Measurements from ENCODE around the gene STK4. TPM values are rescaled to one million over a fixed set of nuclear protein-coding genes. Genes with fewer than 3 reads are reported as not detected.

Gene STK4
- total and polyA plus RNA-seq, 2 of the 4 experiments (the other 2 are of a cell fraction) = 10.2 to 22.2 TPM

GRCh38 chr20:44928595-44928994, 37.7 kb upstream of the STK4 start:
- Histone ChIP-seq H3K14ac (replicated peaks; ENCODE audit: low read depth, low read length) (no peak overlapping the region), H3K9me1 (ENCODE audit: insufficient read depth, low read length) (peaks cover 6% of the 10 kb centered on the region; the same call in 1 of the 2 replicates), H3K27ac (ENCODE audit: insufficient read depth, low read length) (no peak overlapping the region), H3K18ac (ENCODE audit: low read depth, low read length) (no peak overlapping the region), H3K4ac (ENCODE audit: low read depth, low read length) (no peak overlapping the region), H4K5ac (ENCODE audit: low read depth, low read length) (no peak overlapping the region), H3K27me3 (ENCODE audit: control insufficient read depth, insufficient read depth, low read length) (no peaks in the 10 kb centered on the region), H2AFZ (replicated peaks; ENCODE audit: low read length, poor library complexity) (no peak overlapping the region), H3K36me3 (ENCODE audit: control insufficient read depth, insufficient read depth, low read length) (peaks cover 34% of the 10 kb centered on the region), H3K9ac (ENCODE audit: low read depth, low read length) (no peak overlapping the region), H3K4me3 (ENCODE audit: insufficient read depth, low read depth, low read length) (no peak overlapping the region), H4K91ac (ENCODE audit: insufficient read depth, low read depth, low read length) (no peak overlapping the region), H3K79me1 (ENCODE audit: low read depth in 1 of 2, low read length in 2 of 2) (no peaks in the 10 kb centered on the region), H3K4me1 (ENCODE audit: control insufficient read depth, insufficient read depth, low read length) (no peaks in the 10 kb centered on the region), H2BK15ac (ENCODE audit: low read depth, low read length) (no peak overlapping the region), H2BK120ac (ENCODE audit: low read depth, low read length) (no peak overlapping the region), H4K8ac (ENCODE audit: low read depth in 2 of 2, low read length in 2 of 2) (no peak overlapping the region), H2BK5ac (ENCODE audit: low read depth, low read length, poor library complexity, severe bottlenecking) (no peak overlapping the region), H3K9me3 (ENCODE audit: control insufficient read depth, insufficient read depth, low read length) (no peaks in the 10 kb centered on the region), H2AK9ac (replicated peaks; ENCODE audit: low read depth, low read length, poor library complexity) (no peak overlapping the region), H3K4me2 (ENCODE audit: low read depth, low read length) (no peak overlapping the region), H2BK20ac (ENCODE audit: low read depth, low read length) (no peak overlapping the region), H2AK5ac (ENCODE audit: low read depth, low read length) (no peak overlapping the region), H4K20me1 (ENCODE audit: insufficient read depth, low read length) (no peaks in the 10 kb centered on the region), H3K23ac (ENCODE audit: low read depth, low read length) (no peak overlapping the region), H3K56ac (ENCODE audit: extremely low read depth, insufficient read depth, low read length) (no peak overlapping the region)
- in situ Hi-C loops (cut with MboI; ENCODE audit: low sequenced_read_pairs) (no loop called here), dilution Hi-C loops (cut with HindIII; ENCODE audit: low sequenced_read_pairs, unreplicated experiment) (no loop called here), intact Hi-C loops (cut with micrococcal nuclease) (no loop called here)
- ChIA-PET POLR2A (ENCODE audit: unreplicated experiment) (no interaction called here), CTCF (no interaction called here)
- no TSS peak for BruUV-seq (replicated peaks)
- no peak for TF ChIP-seq RCOR1 (IDR thresholded peaks at IDR 0.05; ENCODE audit: insufficient replicate concordance, low read length)
- no peak for TF ChIP-seq SMC3 (IDR thresholded peaks at IDR 0.05; ENCODE audit: low read depth, low read length)
- no peak for TF ChIP-seq MAZ (IDR thresholded peaks at IDR 0.05; ENCODE audit: borderline replicate concordance, low read depth, low read length)
- TF ChIP-seq, protein P1, sequence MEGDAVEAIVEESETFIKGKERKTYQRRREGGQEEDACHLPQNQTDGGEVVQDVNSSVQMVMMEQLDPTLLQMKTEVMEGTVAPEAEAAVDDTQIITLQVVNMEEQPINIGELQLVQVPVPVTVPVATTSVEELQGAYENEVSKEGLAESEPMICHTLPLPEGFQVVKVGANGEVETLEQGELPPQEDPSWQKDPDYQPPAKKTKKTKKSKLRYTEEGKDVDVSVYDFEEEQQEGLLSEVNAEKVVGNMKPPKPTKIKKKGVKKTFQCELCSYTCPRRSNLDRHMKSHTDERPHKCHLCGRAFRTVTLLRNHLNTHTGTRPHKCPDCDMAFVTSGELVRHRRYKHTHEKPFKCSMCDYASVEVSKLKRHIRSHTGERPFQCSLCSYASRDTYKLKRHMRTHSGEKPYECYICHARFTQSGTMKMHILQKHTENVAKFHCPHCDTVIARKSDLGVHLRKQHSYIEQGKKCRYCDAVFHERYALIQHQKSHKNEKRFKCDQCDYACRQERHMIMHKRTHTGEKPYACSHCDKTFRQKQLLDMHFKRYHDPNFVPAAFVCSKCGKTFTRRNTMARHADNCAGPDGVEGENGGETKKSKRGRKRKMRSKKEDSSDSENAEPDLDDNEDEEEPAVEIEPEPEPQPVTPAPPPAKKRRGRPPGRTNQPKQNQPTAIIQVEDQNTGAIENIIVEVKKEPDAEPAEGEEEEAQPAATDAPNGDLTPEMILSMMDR (conservative IDR thresholded peaks at IDR 0.05; ENCODE audit: low read depth, low read length) = no peak
- no peak for TF ChIP-seq MAFK (IDR thresholded peaks at IDR 0.05; ENCODE audit: low read depth, low read length)
- TF ChIP-seq FOS (IDR thresholded peaks at IDR 0.05; ENCODE audit: low read depth, low read length) = no peak
- no peak for TF ChIP-seq POLR2A (IDR thresholded peaks at IDR 0.05; ENCODE audit: low read depth, low read length)
- no CpG with 5 or more reads among the region's 3 CpGs for WGBS, 2 experiments (ENCODE audit: extremely low coverage in 2 of 2, insufficient read length in 1 of 2)
- DNase-seq (no peak), ATAC-seq (ENCODE audit: low read depth) (no peak)
